NCI-H69 (cell line): ENCODE data around the gene SLC35F4.
A peak's percentile ranks its signal among the peaks of the same experiment; 100 is the strongest.
"Not testable (repeated sequence)": the region's sequence is repeated elsewhere in the genome, so short reads cannot be mapped to it uniquely, and the experiment has no call there.

Experiments
- DNase-seq: peaks from one replicate; lab custom pipeline; 2025; lab: John Stamatoyannopoulos, UW

The SLC35F4 gene

DNA sequence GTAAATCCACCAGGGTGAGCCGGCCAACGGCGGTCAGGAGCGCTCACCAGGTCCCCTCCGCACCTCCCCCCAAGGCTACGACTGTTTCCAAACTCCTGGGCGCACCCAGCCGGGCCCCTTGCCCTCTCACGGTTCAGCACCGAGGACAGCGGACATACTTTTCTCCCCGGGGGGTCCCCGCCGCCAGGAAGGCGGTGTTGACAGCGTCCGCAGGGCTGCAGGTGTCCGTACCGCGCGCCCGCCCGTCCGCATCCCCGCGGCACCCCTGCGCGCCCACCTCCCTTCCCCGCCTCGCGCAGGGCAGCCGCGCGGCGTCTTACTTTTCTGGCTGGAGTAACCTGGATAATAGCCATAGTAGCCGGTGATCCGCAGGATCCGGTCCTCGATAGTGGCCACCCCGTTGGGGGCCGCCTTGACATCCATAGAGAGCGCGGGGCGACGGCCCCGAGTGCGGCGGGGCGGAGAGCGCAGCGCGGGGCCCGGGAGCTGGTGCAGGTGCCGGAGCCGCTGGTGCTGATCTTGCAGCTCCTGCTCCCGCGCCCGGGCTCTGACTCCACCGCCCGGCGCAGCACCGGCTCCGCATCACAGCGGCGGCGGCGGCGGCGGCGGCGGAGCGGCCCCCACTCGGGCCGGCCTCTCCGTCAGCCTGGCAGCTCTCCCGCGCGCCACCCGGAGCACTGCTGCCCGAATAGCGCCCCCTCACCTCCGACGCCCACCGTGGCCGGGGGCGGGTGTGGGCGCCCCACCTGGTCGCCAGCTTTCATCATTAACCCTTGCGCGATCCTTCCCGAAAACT is at the start of gene SLC35F4:
TSS of gene SLC35F4 (minus strand) at position 690 of the 796 bp plus-strand sequence.
- peak; percentile 57 for DNase-seq

DNA sequence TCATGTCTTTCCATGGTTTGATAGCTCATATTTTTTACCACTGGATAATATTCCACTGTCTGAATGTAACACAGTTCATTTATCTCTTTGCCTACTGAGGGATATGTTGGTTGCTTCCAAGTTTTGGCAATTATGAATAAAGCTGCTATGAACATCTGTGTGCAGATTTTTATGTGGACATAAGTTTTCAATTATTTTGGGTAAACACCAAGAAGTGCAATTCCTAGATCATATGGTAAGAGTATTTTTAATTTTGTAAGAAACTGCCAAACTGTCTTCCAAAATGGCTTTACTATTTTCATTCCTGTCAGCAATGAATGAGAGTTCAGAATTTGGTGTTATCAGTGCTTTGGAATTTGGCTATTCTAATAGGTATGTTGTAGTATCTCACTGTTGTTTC is 43.7 kb upstream of the SLC35F4 start:
- DNase-seq: no peak

GRCh38 chr14:57903954-57904353 is 38.1 kb upstream of the SLC35F4 start:
- DNase-seq: no peak

DNA sequence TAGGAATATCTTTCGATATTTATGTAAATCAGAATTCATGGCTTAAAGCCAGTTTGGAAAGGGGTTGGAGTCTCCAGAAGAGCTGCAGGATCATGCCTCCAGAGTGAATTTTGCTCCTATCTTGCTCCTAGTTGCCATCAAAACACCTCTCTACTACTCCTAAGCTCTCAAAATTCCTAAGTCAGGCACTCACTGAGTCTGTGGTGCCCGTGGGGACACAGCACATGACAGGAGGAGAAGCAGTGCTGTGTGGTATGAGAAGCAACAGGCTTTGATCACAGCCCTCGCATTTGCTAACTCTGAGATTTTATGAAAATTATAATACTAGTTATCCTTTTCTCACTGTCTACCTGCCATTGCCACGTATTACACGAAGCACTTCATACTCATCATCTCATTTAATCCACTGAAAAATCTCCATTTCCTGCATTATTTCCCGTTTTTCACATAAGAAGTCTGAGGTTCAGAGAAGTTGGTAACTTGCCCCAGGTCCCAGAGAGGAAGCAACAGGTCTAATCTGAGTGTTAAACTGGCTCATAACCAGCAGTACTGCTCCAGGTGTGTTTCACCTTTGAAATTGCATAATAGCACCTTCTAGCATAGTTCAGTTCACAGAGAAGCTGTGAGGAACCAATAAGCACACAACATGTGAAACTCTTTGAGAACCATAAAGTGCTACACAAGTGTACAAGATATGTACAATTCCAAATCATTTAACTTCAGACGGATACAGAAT is 33.1 kb upstream of the SLC35F4 start:
- no peak for DNase-seq

- DNase-seq: no peak
These were observed 31.4 kb upstream of the SLC35F4 start for GRCh38 chr14:57897144-57897748.

DNA sequence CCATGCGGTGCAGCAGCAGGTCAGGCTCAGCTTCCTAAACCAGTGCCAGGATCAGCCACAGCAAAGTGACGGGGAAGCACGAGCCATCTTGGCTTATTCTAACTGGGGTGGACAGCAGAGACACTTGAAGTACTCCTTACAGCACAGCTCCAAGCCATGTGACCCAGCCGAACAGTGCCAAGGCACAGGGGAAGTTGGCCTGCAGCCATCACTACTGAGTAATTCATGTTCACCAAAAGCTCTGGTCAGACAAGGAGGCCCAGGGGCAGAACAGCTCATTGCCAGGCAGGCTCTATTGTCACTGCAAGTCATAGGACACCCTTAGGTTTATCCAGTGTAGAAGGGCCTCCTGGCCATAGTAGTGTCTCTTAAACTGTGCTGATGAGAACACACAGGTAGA is 23.4 kb upstream of the SLC35F4 start:
- DNase-seq: peak; percentile 3

DNA sequence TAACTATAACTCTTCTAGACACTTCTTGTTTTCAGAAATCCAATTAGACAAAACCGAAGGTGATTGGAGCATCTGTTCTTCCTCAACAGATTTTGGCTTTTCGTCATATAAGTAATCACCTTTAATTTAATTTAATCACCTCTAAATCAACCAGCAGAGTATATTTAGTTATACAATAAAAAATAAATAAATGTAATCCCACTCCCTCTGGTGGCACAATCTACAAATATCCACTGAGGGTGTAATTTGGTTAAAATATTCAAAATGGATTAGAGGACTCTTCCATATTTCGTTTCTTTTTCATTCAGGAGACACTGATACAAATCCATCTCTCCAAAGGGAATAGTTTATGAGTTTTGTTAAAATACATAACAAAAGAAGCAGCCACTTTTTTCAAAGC is 18.3 kb upstream of the SLC35F4 start:
- peak; percentile 5 for DNase-seq

- DNase-seq: no peak
These were observed 17.2 kb upstream of the SLC35F4 start for GRCh38 chr14:57883061-57883460.

- DNase-seq: no peak
These were observed 13.6 kb upstream of the SLC35F4 start for GRCh38 chr14:57879516-57879915.

DNA sequence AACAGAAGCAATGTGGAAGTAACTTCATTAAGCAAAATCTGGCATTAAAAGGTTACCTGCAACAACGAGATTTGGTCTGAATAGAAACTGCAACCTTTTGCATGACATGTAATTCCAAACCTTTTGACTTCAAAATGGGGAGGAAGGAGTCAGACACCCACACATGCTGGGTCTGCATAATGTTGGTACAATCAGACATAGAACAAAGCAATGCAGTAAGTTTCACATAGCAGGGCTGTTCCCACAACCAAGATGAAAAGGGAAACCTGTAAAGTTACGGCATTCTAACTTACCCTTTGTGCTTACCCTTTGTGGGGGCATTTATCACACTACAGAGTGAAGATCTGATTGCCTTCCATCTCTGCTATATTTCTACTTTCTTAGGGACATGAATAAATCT is 10.1 kb upstream of the SLC35F4 start:
- no peak for DNase-seq

DNA sequence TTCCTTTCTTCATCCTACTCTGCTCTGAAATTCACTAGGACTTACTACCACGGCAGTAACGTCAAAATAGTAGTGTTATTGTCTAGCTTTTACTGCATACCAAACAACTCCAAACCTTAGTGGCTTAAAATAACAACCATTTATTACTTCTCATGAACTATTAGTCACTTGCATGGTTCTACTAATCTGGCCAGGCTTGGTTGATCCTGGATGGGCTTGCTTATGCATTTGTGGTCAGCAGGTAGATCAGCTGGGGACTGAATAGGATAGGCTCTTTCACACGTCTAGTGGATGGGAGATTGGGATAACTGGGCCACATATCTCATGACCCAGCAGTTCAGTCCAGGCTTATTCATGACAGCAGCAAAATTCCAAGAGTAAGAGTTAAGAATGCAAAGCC is 9.4 kb upstream of the SLC35F4 start:
- no peak for DNase-seq

- peak; percentile 41 for DNase-seq
These were observed 5.7 kb upstream of the SLC35F4 start for GRCh38 chr14:57871459-57872080.

- DNase-seq: no peak
These were observed 5.0 kb upstream of the SLC35F4 start for GRCh38 chr14:57870686-57871457.

- peak; percentile 14 for DNase-seq
These were observed 3.7 kb upstream of the SLC35F4 start for GRCh38 chr14:57869617-57870016.

DNA sequence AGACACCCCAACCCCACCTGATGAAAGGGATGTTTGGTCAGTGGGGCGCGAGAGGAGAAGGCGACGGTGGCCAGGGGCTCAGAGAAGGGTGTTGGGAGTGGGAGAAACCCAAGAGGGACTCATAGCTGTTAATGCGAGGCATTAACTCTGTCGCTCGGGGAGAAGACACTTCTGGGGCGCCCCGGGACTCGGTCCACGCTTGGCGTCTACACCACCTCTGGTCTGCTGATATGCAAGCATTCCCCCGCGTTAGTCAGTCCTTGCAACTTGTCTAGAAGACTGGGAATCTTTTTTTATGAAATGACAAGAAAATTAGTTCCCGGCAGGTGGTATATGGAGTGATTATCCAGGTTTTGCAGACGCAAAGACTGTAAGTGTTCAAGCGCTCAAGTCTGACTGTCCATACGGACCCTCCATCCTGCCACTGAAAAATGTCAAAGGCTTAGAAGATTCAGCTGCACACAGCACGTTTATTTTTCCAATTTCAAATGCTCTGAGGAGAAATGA is 360 bp upstream of the SLC35F4 start:
- DNase-seq: no peak

DNA sequence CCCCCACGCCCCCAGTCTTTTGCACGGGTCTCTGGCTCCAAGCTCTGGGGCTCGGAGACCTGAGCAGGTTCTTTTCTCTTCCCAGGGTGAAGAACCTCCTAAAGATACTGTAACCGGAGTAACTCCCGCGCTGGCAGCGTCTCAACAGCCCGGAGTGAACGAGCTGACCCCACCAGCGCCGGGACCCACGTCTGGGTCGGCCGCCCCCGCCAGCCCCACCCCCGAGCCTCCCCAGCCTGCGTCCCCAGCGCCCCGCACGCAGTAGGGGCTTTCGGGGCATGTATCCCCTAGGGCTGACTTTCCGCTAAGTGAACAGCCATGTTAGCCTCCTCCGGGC is 858 bp downstream of the SLC35F4 start:
- no peak for DNase-seq

DNA sequence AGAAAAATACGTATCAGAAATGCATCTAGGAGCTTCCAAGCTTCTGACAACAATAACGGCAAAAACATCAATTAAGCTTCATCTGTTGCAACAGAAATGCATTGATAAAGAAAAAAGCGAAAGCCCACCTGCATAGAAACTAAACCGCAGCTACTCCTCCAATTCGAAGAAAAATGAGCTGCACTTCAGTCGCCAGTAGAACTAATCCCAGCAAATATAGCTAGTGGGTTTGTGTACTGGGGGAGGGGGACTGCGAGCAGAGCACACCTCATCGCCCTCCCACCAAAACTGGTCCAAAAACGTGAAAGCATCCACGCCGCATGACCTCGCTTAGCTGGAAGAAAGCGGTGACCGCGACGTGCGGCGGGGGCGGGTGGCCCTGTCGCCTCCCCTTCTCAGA is 1.2 kb downstream of the SLC35F4 start:
- DNase-seq: no peak

DNA sequence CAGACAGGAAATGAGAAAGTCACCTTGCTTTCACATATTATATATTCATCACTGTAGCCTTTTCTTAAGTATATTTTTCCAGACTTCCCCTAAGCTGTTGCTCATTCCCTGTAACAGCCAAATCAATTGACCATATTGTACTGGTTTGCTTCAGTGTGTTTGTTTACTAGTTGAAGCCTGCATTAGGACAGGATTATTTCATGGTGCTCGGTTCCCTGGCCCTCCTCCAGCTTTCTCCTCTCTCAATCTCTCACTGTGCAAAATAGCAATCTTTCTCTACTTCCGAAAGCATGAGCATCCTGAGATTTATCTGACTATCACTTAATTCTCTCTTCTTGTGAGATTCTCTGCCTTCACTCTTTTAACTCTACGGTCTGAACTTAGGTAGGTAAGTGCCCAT is 2.4 kb downstream of the SLC35F4 start:
- no peak for DNase-seq

- not testable (repeated sequence) for DNase-seq
These were observed 10.2 kb downstream of the SLC35F4 start for GRCh38 chr14:57855666-57856065.

GRCh38 chr14:57854571-57854970 is 11.3 kb downstream of the SLC35F4 start:
- no peak for DNase-seq

- no peak for DNase-seq
These were observed 14.5 kb downstream of the SLC35F4 start for GRCh38 chr14:57851354-57851753.

- DNase-seq: no peak
These were observed 17.1 kb downstream of the SLC35F4 start for GRCh38 chr14:57848786-57849185.
